Measurements from ENCODE around the gene MAT2B. TPM values are rescaled to one million over a fixed set of nuclear protein-coding genes. Genes with fewer than 3 reads are reported as not detected.
"Not testable (repeated sequence)": the region's sequence is repeated elsewhere in the genome, so short reads cannot be mapped to it uniquely, and the experiment has no call there.

Gene MAT2B
- total and polyA plus RNA-seq, 3 experiments from 2014 or later = 101 to 288 (median 102) TPM

- POLR2A ChIA-PET = no interaction called here
- H3K27me3 Mint-ChIP-seq = no peaks in the 10 kb centered on the region
- Histone ChIP-seq H3K36me3 (ENCODE audit: insufficient read depth, low read length) (no peaks in the 10 kb centered on the region), H3K4me1 (ENCODE audit: insufficient read depth, low read length) (no peaks in the 10 kb centered on the region), H3K9me3 (ENCODE audit: low read length) (no peaks in the 10 kb centered on the region), H3K27me3 (ENCODE audit: insufficient read depth, low read length, poor library complexity, severe bottlenecking) (no peaks in the 10 kb centered on the region), H3K27ac (ENCODE audit: low read depth, low read length) (no peak overlapping the region), H3K4me3 (ENCODE audit: low read length) (no peak overlapping the region)
- H3K27ac Mint-ChIP-seq = peak overlapping the region in 1 of 8 donors; percentile 38
- no peak overlapping the region for H3K4me3 Mint-ChIP-seq
- CTCF ChIA-PET = no interaction called here
- H3K4me1 Mint-ChIP-seq = peaks cover 0 to 4% (median 2%) of the 10 kb centered on the region in 3 donors
- no peaks in the 10 kb centered on the region for H3K9me3 Mint-ChIP-seq
- peaks cover 3 to 17% (median 7%) of the 10 kb centered on the region in 3 donors for H3K36me3 Mint-ChIP-seq
- no peak for DNase-seq
Measured at GRCh38 chr5:163525096-163525495, 19.7 kb downstream of the MAT2B start.

- H3K36me3 ChIP-seq (ENCODE audit: insufficient read depth, low read length) = no peaks in the 10 kb centered on the region
- Mint-ChIP-seq H3K27ac (no peak overlapping the region), H3K9me3 (no peaks in the 10 kb centered on the region), H3K36me3 (peaks cover 0 to 2% (median 0%) of the 10 kb centered on the region in 3 donors), H3K27me3 (peaks cover 0 to 7% of the 10 kb centered on the region in 2 donors), H3K4me3 (no peak overlapping the region), H3K4me1 (no peaks in the 10 kb centered on the region)
- no peaks in the 10 kb centered on the region for H3K27me3 ChIP-seq (ENCODE audit: insufficient read depth, low read length, poor library complexity, severe bottlenecking)
- ChIA-PET CTCF (no interaction called here), POLR2A (no interaction called here)
- no peak overlapping the region for H3K4me3 ChIP-seq (ENCODE audit: low read length)
- no peak overlapping the region for H3K27ac ChIP-seq (ENCODE audit: low read depth, low read length)
- no peak for DNase-seq
- H3K9me3 ChIP-seq (ENCODE audit: low read length) = no peaks in the 10 kb centered on the region
- H3K4me1 ChIP-seq (ENCODE audit: insufficient read depth, low read length) = no peaks in the 10 kb centered on the region
Measured at GRCh38 chr5:163529698-163530097, 24.3 kb downstream of the MAT2B start.

- Mint-ChIP-seq H3K4me3 (no peak overlapping the region), H3K4me1 (peaks cover 0 to 8% (median 0%) of the 10 kb centered on the region in 3 donors), H3K27me3 (peaks cover 0 to 7% of the 10 kb centered on the region in 2 donors), H3K36me3 (peaks cover 0 to 2% (median 0%) of the 10 kb centered on the region in 3 donors), H3K9me3 (no peaks in the 10 kb centered on the region), H3K27ac (no peak overlapping the region)
- DNase-seq = no peak
- Histone ChIP-seq H3K9me3 (ENCODE audit: low read length) (no peaks in the 10 kb centered on the region), H3K27me3 (ENCODE audit: insufficient read depth, low read length, poor library complexity, severe bottlenecking) (no peaks in the 10 kb centered on the region), H3K36me3 (ENCODE audit: insufficient read depth, low read length) (no peaks in the 10 kb centered on the region), H3K4me1 (ENCODE audit: insufficient read depth, low read length) (no peaks in the 10 kb centered on the region), H3K4me3 (ENCODE audit: low read length) (no peak overlapping the region), H3K27ac (ENCODE audit: low read depth, low read length) (no peak overlapping the region)
- ChIA-PET POLR2A (no interaction called here), CTCF (no interaction called here)
Measured at GRCh38 chr5:163531272-163531671, 25.9 kb downstream of the MAT2B start.

GRCh38 chr5:163532171-163533084 is 27.0 kb downstream of the MAT2B start:
- peaks cover 0 to 5% (median 0%) of the 10 kb centered on the region in 3 donors for H3K36me3 Mint-ChIP-seq
- no peak for DNase-seq
- no peak overlapping the region for H3K4me3 ChIP-seq (ENCODE audit: low read length)
- H3K4me1 Mint-ChIP-seq = peaks cover 0 to 8% (median 0%) of the 10 kb centered on the region in 3 donors
- peaks cover 0 to 3% (median 0%) of the 10 kb centered on the region in 5 donors for H3K9me3 Mint-ChIP-seq
- no peaks in the 10 kb centered on the region for H3K27me3 ChIP-seq (ENCODE audit: insufficient read depth, low read length, poor library complexity, severe bottlenecking)
- ChIA-PET CTCF (no interaction called here), POLR2A (no interaction called here)
- H3K9me3 ChIP-seq (ENCODE audit: low read length) = no peaks in the 10 kb centered on the region
- H3K36me3 ChIP-seq (ENCODE audit: insufficient read depth, low read length) = no peaks in the 10 kb centered on the region
- H3K27me3 Mint-ChIP-seq = peaks cover 3 to 14% of the 10 kb centered on the region in 2 donors
- no peaks in the 10 kb centered on the region for H3K4me1 ChIP-seq (ENCODE audit: insufficient read depth, low read length)
- H3K27ac Mint-ChIP-seq = no peak overlapping the region
- no peak overlapping the region for H3K4me3 Mint-ChIP-seq
- H3K27ac ChIP-seq (ENCODE audit: low read depth, low read length) = no peak overlapping the region

- ChIA-PET POLR2A (no interaction called here), CTCF (no interaction called here)
- Histone ChIP-seq H3K36me3 (ENCODE audit: insufficient read depth, low read length) (no peaks in the 10 kb centered on the region), H3K9me3 (ENCODE audit: low read length) (no peaks in the 10 kb centered on the region), H3K4me3 (ENCODE audit: low read length) (no peak overlapping the region), H3K4me1 (ENCODE audit: insufficient read depth, low read length) (no peaks in the 10 kb centered on the region), H3K27ac (ENCODE audit: low read depth, low read length) (no peak overlapping the region), H3K27me3 (ENCODE audit: insufficient read depth, low read length, poor library complexity, severe bottlenecking) (no peaks in the 10 kb centered on the region)
- Mint-ChIP-seq H3K9me3 (peaks cover 0 to 3% (median 0%) of the 10 kb centered on the region in 5 donors), H3K27ac (no peak overlapping the region), H3K36me3 (peaks cover 0 to 5% (median 0%) of the 10 kb centered on the region in 3 donors), H3K4me3 (no peak overlapping the region), H3K27me3 (peaks cover 3 to 14% of the 10 kb centered on the region in 2 donors), H3K4me1 (peaks cover 0 to 8% (median 0%) of the 10 kb centered on the region in 3 donors)
- DNase-seq = no peak
Measured at GRCh38 chr5:163533223-163533622, 27.8 kb downstream of the MAT2B start.

- Mint-ChIP-seq H3K4me3 (no peak overlapping the region), H3K36me3 (peaks cover 0 to 5% (median 0%) of the 10 kb centered on the region in 3 donors), H3K4me1 (peaks cover 0 to 8% (median 0%) of the 10 kb centered on the region in 3 donors), H3K27me3 (peaks cover 3 to 25% of the 10 kb centered on the region in 2 donors), H3K27ac (no peak overlapping the region), H3K9me3 (peaks cover 0 to 3% (median 2%) of the 10 kb centered on the region in 5 donors)
- ChIA-PET POLR2A (no interaction called here), CTCF (interaction anchor here (1.1 kb wide), 1 partner anchor 12 kb away, joined by 4 read pairs; no protein-coding TSS in a partner anchor)
- Histone ChIP-seq H3K27ac (ENCODE audit: low read depth, low read length) (no peak overlapping the region), H3K4me3 (ENCODE audit: low read length) (no peak overlapping the region), H3K36me3 (ENCODE audit: insufficient read depth, low read length) (no peaks in the 10 kb centered on the region), H3K9me3 (ENCODE audit: low read length) (no peaks in the 10 kb centered on the region), H3K27me3 (ENCODE audit: insufficient read depth, low read length, poor library complexity, severe bottlenecking) (no peaks in the 10 kb centered on the region), H3K4me1 (ENCODE audit: insufficient read depth, low read length) (no peaks in the 10 kb centered on the region)
- no peak for DNase-seq
Measured at GRCh38 chr5:163534492-163535094, 29.2 kb downstream of the MAT2B start.

GRCh38 chr5:163535290-163535689 is 29.9 kb downstream of the MAT2B start:
- DNase-seq = no peak
- Histone ChIP-seq H3K27me3 (ENCODE audit: insufficient read depth, low read length, poor library complexity, severe bottlenecking) (no peaks in the 10 kb centered on the region), H3K36me3 (ENCODE audit: insufficient read depth, low read length) (no peaks in the 10 kb centered on the region), H3K27ac (ENCODE audit: low read depth, low read length) (no peak overlapping the region), H3K9me3 (ENCODE audit: low read length) (no peaks in the 10 kb centered on the region), H3K4me1 (ENCODE audit: insufficient read depth, low read length) (no peaks in the 10 kb centered on the region), H3K4me3 (ENCODE audit: low read length) (no peak overlapping the region)
- Mint-ChIP-seq H3K4me1 (peaks cover 0 to 8% (median 0%) of the 10 kb centered on the region in 3 donors), H3K36me3 (peaks cover 0 to 5% (median 0%) of the 10 kb centered on the region in 3 donors), H3K4me3 (no peak overlapping the region), H3K27ac (no peak overlapping the region), H3K27me3 (peaks cover 6 to 29% of the 10 kb centered on the region in 2 donors), H3K9me3 (peaks cover 0 to 3% (median 2%) of the 10 kb centered on the region in 5 donors)
- CTCF ChIA-PET = interaction anchor here (1.1 kb wide), 1 partner anchor 13 kb away, joined by 4 read pairs; no protein-coding TSS in a partner anchor
- POLR2A ChIA-PET = no interaction called here

- H3K27ac ChIP-seq (ENCODE audit: low read depth, low read length); CTCF ChIA-PET; H3K4me3 ChIP-seq (ENCODE audit: low read length); H3K36me3 Mint-ChIP-seq; H3K9me3 ChIP-seq (ENCODE audit: low read length); H3K4me1 ChIP-seq (ENCODE audit: insufficient read depth, low read length); DNase-seq; POLR2A ChIA-PET; H3K27ac Mint-ChIP-seq; H3K36me3 ChIP-seq (ENCODE audit: insufficient read depth, low read length); H3K4me1 Mint-ChIP-seq; H3K9me3 Mint-ChIP-seq; H3K4me3 Mint-ChIP-seq; H3K27me3 ChIP-seq (ENCODE audit: insufficient read depth, low read length, poor library complexity, severe bottlenecking): not testable (repeated sequence)
- peaks cover 10 to 41% of the 10 kb centered on the region in 2 donors for H3K27me3 Mint-ChIP-seq
Measured at GRCh38 chr5:163536442-163536841, 31.0 kb downstream of the MAT2B start.

All from CD8-positive, alpha-beta memory T cell (primary cell).